ENCODE measurements around the gene CCNY. TPM values are rescaled to one million over a fixed set of nuclear protein-coding genes. Genes with fewer than 3 reads are reported as not detected.

Gene CCNY
- total and polyA plus RNA-seq, 2 of the 4 experiments (the other 2 are of a cell fraction): 38.0 to 131 TPM

DNA sequence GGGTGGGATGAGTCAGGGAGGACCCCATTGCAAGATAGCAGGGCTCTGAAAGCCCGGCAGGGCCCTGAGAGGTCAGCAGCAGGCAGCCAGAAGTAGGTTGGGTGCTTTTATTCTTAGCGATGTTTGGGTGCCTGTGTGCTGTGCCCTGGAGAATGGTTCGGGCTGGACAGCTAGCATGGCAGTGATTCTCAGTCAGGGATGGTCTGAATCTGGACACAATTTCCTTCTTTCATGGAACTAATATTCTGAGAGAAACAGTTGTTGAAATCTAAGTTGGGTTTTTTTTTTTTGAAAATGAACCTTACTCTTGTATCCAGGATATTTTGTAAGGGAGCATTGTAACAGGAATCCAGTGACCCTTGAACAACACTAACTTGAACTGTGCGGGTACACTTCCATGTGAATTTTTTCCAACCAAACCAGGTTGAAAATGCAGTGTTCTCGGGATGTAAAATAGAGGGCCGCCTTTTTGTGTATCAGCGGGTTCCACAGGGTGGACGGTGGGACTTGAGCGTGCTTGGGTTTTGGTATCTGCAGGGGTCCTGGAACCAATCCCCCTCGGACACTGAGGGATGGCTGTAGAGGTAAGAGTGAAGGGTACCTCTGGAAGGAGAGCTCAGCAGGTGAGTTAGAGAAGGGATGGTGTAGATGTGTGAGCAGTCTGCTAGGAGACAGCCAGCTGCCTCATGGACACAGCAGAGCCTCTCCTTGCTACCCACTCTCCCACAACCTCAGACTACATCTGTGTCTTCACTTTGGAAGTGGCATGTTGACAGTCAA lies 12.5 kb downstream of the CCNY start:
- H3K9me1 ChIP-seq (ENCODE audit: insufficient read depth, low read length): peaks cover 42% of the 10 kb centered on the region
- H3K27me3 ChIP-seq (ENCODE audit: control insufficient read depth, insufficient read depth, low read length): no peaks in the 10 kb centered on the region
- no peak for ATAC-seq (ENCODE audit: low read depth)
- intact Hi-C loops (cut with micrococcal nuclease) (no loop called here), in situ Hi-C loops (cut with MboI; ENCODE audit: low sequenced_read_pairs) (no loop called here), dilution Hi-C loops (cut with HindIII; ENCODE audit: low sequenced_read_pairs, unreplicated experiment) (no loop called here)
- no peak overlapping the region for H2BK15ac ChIP-seq (ENCODE audit: low read depth, low read length)
- no peak overlapping the region for H3K4me3 ChIP-seq (ENCODE audit: insufficient read depth, low read depth, low read length)
- H2BK5ac ChIP-seq (ENCODE audit: low read depth, low read length, poor library complexity, severe bottlenecking): no peak overlapping the region
- BruUV-seq (replicated peaks): no TSS peak
- H3K4me2 ChIP-seq (ENCODE audit: low read depth, low read length): no peak overlapping the region
- H3K56ac ChIP-seq (ENCODE audit: extremely low read depth, insufficient read depth, low read length): no peak overlapping the region
- H3K4me1 ChIP-seq (ENCODE audit: control insufficient read depth, insufficient read depth, low read length): peaks cover 26% of the 10 kb centered on the region
- peak overlapping the region; percentile 77; the same call in 1 of the 2 replicates for H3K23ac ChIP-seq (ENCODE audit: low read depth, low read length)
- TF ChIP-seq, protein P1, sequence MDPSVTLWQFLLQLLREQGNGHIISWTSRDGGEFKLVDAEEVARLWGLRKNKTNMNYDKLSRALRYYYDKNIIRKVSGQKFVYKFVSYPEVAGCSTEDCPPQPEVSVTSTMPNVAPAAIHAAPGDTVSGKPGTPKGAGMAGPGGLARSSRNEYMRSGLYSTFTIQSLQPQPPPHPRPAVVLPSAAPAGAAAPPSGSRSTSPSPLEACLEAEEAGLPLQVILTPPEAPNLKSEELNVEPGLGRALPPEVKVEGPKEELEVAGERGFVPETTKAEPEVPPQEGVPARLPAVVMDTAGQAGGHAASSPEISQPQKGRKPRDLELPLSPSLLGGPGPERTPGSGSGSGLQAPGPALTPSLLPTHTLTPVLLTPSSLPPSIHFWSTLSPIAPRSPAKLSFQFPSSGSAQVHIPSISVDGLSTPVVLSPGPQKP (IDR thresholded peaks at IDR 0.05; ENCODE audit: borderline replicate concordance, low read depth, low read length): no peak
- TF ChIP-seq FOS (IDR thresholded peaks at IDR 0.05; ENCODE audit: low read depth, low read length) (no peak), POLR2A (IDR thresholded peaks at IDR 0.05; ENCODE audit: low read depth, low read length) (no peak), RFX5 (IDR thresholded peaks at IDR 0.05; ENCODE audit: low read depth, low read length) (no peak), RAD21 (IDR thresholded peaks at IDR 0.05; ENCODE audit: low read length) (no peak), MAFK (IDR thresholded peaks at IDR 0.05; ENCODE audit: low read depth, low read length) (no peak), BHLHE40 (IDR thresholded peaks at IDR 0.05; ENCODE audit: low read depth, low read length) (no peak), MAZ (IDR thresholded peaks at IDR 0.05; ENCODE audit: borderline replicate concordance, low read depth, low read length) (no peak), CEBPB (IDR thresholded peaks at IDR 0.05; ENCODE audit: low read depth, low read length) (no peak), MXI1 (IDR thresholded peaks at IDR 0.05; ENCODE audit: borderline replicate concordance, low read depth, low read length) (no peak), SMC3 (IDR thresholded peaks at IDR 0.05; ENCODE audit: low read depth, low read length) (no peak)
- TF ChIP-seq, protein P2, sequence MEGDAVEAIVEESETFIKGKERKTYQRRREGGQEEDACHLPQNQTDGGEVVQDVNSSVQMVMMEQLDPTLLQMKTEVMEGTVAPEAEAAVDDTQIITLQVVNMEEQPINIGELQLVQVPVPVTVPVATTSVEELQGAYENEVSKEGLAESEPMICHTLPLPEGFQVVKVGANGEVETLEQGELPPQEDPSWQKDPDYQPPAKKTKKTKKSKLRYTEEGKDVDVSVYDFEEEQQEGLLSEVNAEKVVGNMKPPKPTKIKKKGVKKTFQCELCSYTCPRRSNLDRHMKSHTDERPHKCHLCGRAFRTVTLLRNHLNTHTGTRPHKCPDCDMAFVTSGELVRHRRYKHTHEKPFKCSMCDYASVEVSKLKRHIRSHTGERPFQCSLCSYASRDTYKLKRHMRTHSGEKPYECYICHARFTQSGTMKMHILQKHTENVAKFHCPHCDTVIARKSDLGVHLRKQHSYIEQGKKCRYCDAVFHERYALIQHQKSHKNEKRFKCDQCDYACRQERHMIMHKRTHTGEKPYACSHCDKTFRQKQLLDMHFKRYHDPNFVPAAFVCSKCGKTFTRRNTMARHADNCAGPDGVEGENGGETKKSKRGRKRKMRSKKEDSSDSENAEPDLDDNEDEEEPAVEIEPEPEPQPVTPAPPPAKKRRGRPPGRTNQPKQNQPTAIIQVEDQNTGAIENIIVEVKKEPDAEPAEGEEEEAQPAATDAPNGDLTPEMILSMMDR (conservative IDR thresholded peaks at IDR 0.05; ENCODE audit: low read depth, low read length): no peak
- TF ChIP-seq, protein P3, sequence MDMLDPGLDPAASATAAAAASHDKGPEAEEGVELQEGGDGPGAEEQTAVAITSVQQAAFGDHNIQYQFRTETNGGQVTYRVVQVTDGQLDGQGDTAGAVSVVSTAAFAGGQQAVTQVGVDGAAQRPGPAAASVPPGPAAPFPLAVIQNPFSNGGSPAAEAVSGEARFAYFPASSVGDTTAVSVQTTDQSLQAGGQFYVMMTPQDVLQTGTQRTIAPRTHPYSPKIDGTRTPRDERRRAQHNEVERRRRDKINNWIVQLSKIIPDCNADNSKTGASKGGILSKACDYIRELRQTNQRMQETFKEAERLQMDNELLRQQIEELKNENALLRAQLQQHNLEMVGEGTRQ (IDR thresholded peaks at IDR 0.05; ENCODE audit: low read depth, low read length): no peak
- H3K14ac ChIP-seq (replicated peaks; ENCODE audit: low read depth, low read length): no peak overlapping the region
- DNase-seq: no peak
- H2AK5ac ChIP-seq (ENCODE audit: low read depth, low read length): no peak overlapping the region
- H2BK120ac ChIP-seq (ENCODE audit: low read depth, low read length): no peak overlapping the region
- no peak overlapping the region for H3K4ac ChIP-seq (ENCODE audit: low read depth, low read length)
- 89% methylated on average over 3 of the region's 10 CpGs; no CpG with 5 or more reads in 1 of the 2 experiments for WGBS, 2 experiments (ENCODE audit: extremely low coverage in 2 of 2, insufficient read length in 1 of 2)
- no peak overlapping the region for H2BK20ac ChIP-seq (ENCODE audit: low read depth, low read length)
- no peak overlapping the region for H3K9ac ChIP-seq (ENCODE audit: low read depth, low read length)
- peaks cover 38 to 85% of the 10 kb centered on the region in 2 experiments for H3K79me1 ChIP-seq (ENCODE audit: low read depth in 1 of 2, low read length in 2 of 2)
- no peak overlapping the region for H4K5ac ChIP-seq (ENCODE audit: low read depth, low read length)
- no peaks in the 10 kb centered on the region for H3K36me3 ChIP-seq (ENCODE audit: control insufficient read depth, insufficient read depth, low read length)
- no peak overlapping the region for H2AFZ ChIP-seq (replicated peaks; ENCODE audit: low read length, poor library complexity)
- H2AK9ac ChIP-seq (replicated peaks; ENCODE audit: low read depth, low read length, poor library complexity): no peak overlapping the region
- H4K20me1 ChIP-seq (ENCODE audit: insufficient read depth, low read length): peaks cover 90% of the 10 kb centered on the region
- no peak overlapping the region for H4K8ac ChIP-seq (ENCODE audit: low read depth in 2 of 2, low read length in 2 of 2)
- POLR2A ChIA-PET (ENCODE audit: unreplicated experiment): no interaction called here
- H4K91ac ChIP-seq (ENCODE audit: insufficient read depth, low read depth, low read length): no peak overlapping the region
- no peaks in the 10 kb centered on the region for H3K9me3 ChIP-seq (ENCODE audit: control insufficient read depth, insufficient read depth, low read length)
- no peak overlapping the region for H3K18ac ChIP-seq (ENCODE audit: low read depth, low read length)
- H3K27ac ChIP-seq (ENCODE audit: insufficient read depth, low read length): no peak overlapping the region
- CTCF ChIA-PET: no interaction called here
